HG02623 (cell line): Measurements from ENCODE around the gene MALT1.

Source experiments
- ATAC-seq: cut with Tn5 transposase; IDR thresholded peaks from one replicate; pipeline ENCODE4 v1.9.1; 2021; ENCODE audit warnings: moderate library complexity; ENCODE audit not compliant: unreplicated experiment

Gene MALT1

GRCh38 chr18:58687871-58688308 is 16.6 kb downstream of the MALT1 start:
- peak; percentile 91 for ATAC-seq

GRCh38 chr18:58690259-58690658 is 19.0 kb downstream of the MALT1 start:
- no peak for ATAC-seq

GRCh38 chr18:58691256-58691655 is 20.0 kb downstream of the MALT1 start:
- ATAC-seq = no peak

- ATAC-seq = no peak
These were observed 21.3 kb downstream of the MALT1 start for GRCh38 chr18:58692422-58693185.

GRCh38 chr18:58694221-58694620 is 23.0 kb downstream of the MALT1 start:
- no peak for ATAC-seq

- no peak for ATAC-seq
These were observed 23.6 kb downstream of the MALT1 start for GRCh38 chr18:58694720-58695468.

GRCh38 chr18:58695772-58696171 is 24.5 kb downstream of the MALT1 start:
- no peak for ATAC-seq

GRCh38 chr18:58697146-58697545 is 25.9 kb downstream of the MALT1 start:
- no peak for ATAC-seq

- ATAC-seq = no peak
These were observed 27.5 kb downstream of the MALT1 start for GRCh38 chr18:58698701-58699193.

GRCh38 chr18:58699551-58699950 is 28.3 kb downstream of the MALT1 start:
- no peak for ATAC-seq

- ATAC-seq = no peak
These were observed 28.9 kb downstream of the MALT1 start for GRCh38 chr18:58700209-58700608.

- ATAC-seq = no peak
These were observed 41.7 kb downstream of the MALT1 start for GRCh38 chr18:58712930-58713329.

GRCh38 chr18:58714259-58714658 is 43.0 kb downstream of the MALT1 start:
- ATAC-seq = no peak

GRCh38 chr18:58714821-58715220 is 43.6 kb downstream of the MALT1 start:
- no peak for ATAC-seq

GRCh38 chr18:58715540-58715939 is 44.3 kb downstream of the MALT1 start:
- no peak for ATAC-seq

- peak; percentile 83 for ATAC-seq
These were observed 44.9 kb downstream of the MALT1 start for GRCh38 chr18:58716060-58716756.

- ATAC-seq = no peak
These were observed 50.4 kb downstream of the MALT1 start for GRCh38 chr18:58721566-58722239.

GRCh38 chr18:58723810-58724602 is 52.7 kb downstream of the MALT1 start:
- no peak for ATAC-seq

- ATAC-seq = no peak
These were observed 55.4 kb downstream of the MALT1 start for GRCh38 chr18:58726671-58727070.
